ENCODE data around the gene MIER3. TPM values are rescaled to one million over a fixed set of nuclear protein-coding genes. Genes with fewer than 3 reads are reported as not detected.

Gene MIER3
- total and polyA plus RNA-seq, 8 donors: 16.6 to 39.9 (median 36.5) TPM

DNA sequence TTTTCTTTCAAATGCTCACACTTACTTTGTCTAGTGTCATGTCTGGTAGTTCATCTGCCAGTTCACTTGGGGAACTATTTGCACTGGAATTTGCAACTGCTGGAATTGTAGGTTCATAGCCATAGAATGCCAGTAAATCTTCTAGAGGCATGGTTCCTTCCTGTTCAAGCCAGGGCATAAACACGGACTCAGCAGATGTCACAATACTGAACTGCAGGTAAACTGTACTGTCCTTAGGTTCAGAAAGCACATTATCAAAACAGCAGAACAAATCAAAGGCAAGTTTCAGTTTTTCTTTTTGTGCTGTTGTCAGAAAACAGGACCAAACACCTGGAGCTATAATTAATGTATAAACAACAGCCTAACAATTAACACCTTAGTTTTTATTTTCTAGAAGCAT is 13.1 kb downstream of the MIER3 start:
- TF ChIP-seq, protein P1, sequence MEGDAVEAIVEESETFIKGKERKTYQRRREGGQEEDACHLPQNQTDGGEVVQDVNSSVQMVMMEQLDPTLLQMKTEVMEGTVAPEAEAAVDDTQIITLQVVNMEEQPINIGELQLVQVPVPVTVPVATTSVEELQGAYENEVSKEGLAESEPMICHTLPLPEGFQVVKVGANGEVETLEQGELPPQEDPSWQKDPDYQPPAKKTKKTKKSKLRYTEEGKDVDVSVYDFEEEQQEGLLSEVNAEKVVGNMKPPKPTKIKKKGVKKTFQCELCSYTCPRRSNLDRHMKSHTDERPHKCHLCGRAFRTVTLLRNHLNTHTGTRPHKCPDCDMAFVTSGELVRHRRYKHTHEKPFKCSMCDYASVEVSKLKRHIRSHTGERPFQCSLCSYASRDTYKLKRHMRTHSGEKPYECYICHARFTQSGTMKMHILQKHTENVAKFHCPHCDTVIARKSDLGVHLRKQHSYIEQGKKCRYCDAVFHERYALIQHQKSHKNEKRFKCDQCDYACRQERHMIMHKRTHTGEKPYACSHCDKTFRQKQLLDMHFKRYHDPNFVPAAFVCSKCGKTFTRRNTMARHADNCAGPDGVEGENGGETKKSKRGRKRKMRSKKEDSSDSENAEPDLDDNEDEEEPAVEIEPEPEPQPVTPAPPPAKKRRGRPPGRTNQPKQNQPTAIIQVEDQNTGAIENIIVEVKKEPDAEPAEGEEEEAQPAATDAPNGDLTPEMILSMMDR (IDR thresholded peaks at IDR 0.05): no peak
- Histone ChIP-seq H3K27ac (no peak overlapping the region), H3K27me3 (no peaks in the 10 kb centered on the region), H3K36me3 (peaks cover 0 to 95% of the 10 kb centered on the region in 2 donors), H3K4me3 (no peak overlapping the region), H3K4me1 (no peaks in the 10 kb centered on the region), H3K9me3 (no peaks in the 10 kb centered on the region)
- ATAC-seq: no peak
- intact Hi-C loops (cut with DNase I): no loop called here
- DNase-seq: no peak

DNA sequence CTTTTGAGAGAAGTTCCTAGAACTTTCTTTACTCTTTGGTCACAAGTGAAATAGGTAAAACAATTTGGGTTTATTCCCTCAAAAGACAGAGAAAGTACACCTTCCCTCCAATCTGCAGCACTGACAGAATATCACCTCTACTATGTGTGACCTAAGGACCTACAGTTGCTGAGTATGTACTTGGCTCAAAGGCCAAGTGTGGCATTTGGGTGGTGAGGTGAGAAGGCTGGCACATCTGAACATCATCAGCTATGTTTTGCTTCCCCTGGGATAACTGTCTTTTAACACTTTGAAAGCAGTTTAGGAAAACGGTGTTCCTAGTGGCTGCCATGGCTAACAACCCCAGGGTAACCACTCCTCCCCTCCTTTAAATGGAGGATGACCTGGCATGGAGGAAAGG is 17.6 kb downstream of the MIER3 start:
- Histone ChIP-seq H3K9me3 (no peaks in the 10 kb centered on the region), H3K4me3 (no peak overlapping the region), H3K27me3 (no peaks in the 10 kb centered on the region), H3K4me1 (no peaks in the 10 kb centered on the region), H3K27ac (no peak overlapping the region), H3K36me3 (peaks cover 0 to 92% of the 10 kb centered on the region in 2 donors)
- ATAC-seq (no peak), DNase-seq (no peak)
- TF ChIP-seq, protein P1 (IDR thresholded peaks at IDR 0.05): no peak
- intact Hi-C loops (cut with DNase I): no loop called here

DNA sequence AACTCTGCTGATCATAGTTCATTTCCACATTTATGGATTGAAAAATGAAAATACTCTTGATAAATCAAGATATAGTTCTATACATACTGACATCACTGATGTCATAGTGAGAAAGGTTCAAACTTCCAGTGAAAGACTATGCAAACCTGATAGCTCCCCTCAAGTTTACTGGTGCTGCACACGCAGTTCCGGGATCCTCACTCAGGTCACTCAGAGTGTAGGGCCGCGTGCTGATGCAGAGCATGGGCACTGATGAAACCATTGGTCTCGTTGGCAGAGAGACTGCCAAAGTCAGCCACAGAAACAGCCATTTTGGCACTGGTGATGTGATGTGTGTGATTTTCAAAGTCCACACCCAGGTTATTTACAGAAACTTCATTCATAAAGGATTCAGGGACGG is 29.0 kb downstream of the MIER3 start:
- TF ChIP-seq, protein P1 (IDR thresholded peaks at IDR 0.05): no peak
- intact Hi-C loops (cut with DNase I): no loop called here
- no peaks in the 10 kb centered on the region for H3K4me1 ChIP-seq
- H3K36me3 ChIP-seq: peaks cover 0 to 53% of the 10 kb centered on the region in 2 donors
- H3K27me3 ChIP-seq: no peaks in the 10 kb centered on the region
- DNase-seq: no peak
- no peak overlapping the region for H3K27ac ChIP-seq
- no peak overlapping the region for H3K4me3 ChIP-seq
- no peak for ATAC-seq
- H3K9me3 ChIP-seq: no peaks in the 10 kb centered on the region

DNA sequence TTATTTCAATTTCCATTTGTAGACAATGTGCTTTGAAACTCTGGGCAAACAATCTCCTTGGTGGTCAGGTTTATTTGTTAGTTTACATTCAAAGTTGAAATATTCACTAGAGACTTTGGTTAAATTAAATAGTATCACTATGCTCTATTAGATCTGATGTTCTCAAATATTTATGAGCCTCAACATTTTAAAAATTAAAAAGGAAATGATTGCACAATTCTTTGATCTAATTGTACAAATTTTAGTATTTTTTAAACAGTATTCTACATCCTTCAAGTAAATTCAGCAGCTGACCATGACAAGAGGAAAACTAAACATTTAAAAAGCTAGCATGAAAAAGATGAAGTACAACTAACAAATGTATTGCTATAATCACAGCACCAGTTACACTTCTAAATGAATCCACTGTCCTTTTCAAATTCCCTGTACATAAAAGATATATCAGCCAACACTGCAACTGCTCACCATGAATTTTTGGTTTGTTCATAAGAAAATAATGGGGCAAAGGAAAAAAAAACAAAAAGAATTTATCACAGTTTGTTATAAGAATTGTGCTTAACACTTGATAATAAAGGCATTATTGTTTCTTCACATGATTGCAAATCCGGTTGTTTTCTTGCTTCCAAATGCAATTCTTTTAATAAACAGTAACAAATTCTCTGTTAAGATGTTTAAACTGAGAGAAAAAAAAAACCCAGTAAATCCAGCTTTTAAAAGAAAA is 31.8 kb downstream of the MIER3 start:
- no peak for ATAC-seq

DNA sequence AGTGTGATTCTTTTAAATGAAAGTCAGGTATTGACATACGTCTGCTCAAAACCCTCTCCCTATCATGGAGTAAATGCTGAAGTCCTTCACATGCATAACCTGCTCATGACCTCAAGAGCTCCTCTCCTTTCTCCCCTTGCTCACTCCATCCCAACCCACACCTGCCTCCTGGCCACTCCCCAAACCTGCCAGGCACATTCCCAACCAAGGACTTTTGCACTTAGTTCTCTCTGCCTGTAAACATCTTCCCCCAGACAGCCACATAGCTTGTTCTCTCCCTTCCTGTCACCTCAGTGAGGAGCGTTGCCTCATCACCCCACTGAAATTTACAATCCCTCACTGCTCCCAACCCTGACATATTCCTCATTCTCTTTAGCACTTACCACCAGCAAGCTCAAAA is 33.9 kb downstream of the MIER3 start:
- H3K27ac ChIP-seq: no peak overlapping the region
- no peaks in the 10 kb centered on the region for H3K4me1 ChIP-seq
- ATAC-seq (peak; percentile 19), DNase-seq (no peak)
- peaks cover 0 to 22% of the 10 kb centered on the region in 2 donors for H3K36me3 ChIP-seq
- H3K27me3 ChIP-seq: no peaks in the 10 kb centered on the region
- TF ChIP-seq, protein P1 (IDR thresholded peaks at IDR 0.05): no peak
- no peaks in the 10 kb centered on the region for H3K9me3 ChIP-seq
- no peak overlapping the region for H3K4me3 ChIP-seq
- intact Hi-C loops (cut with DNase I): no loop called here

More for the DNA sequence above, 31.8 kb downstream of the MIER3 start:
- no peak for DNase-seq
- Histone ChIP-seq H3K4me1 (no peaks in the 10 kb centered on the region), H3K9me3 (no peaks in the 10 kb centered on the region), H3K27ac (no peak overlapping the region), H3K36me3 (peaks cover 0 to 36% of the 10 kb centered on the region in 2 donors), H3K27me3 (no peaks in the 10 kb centered on the region), H3K4me3 (no peak overlapping the region)
- intact Hi-C loops (cut with DNase I): no loop called here
- TF ChIP-seq, protein P1 (IDR thresholded peaks at IDR 0.05): no peak

Data from left lung (tissue), 10 donors.